ENCODE results near the gene GIT2.

GIT2 gene

GRCh38 chr12:110002676-110003515 is 6.7 kb upstream of the GIT2 start:
- TF ChIP-seq EZH2 (IDR thresholded peaks at IDR 0.05; ENCODE audit: borderline replicate concordance, low read depth, low read length, severe bottlenecking) (no peak), CTCF (IDR thresholded peaks at IDR 0.05; ENCODE audit: borderline replicate concordance, extremely low read depth, low read length, poor library complexity, severe bottlenecking) (no peak)
- DNase-seq (no peak), ATAC-seq (ENCODE audit: insufficient read depth, low read depth) (no peak)
- Histone ChIP-seq H3K36me3 (ENCODE audit: insufficient read depth, low read length) (peaks cover 12% of the 10 kb centered on the region), H3K27ac (ENCODE audit: low read length) (no peak overlapping the region), H3K9ac (ENCODE audit: low read depth, low read length) (no peak overlapping the region), H3K79me2 (ENCODE audit: insufficient read depth, low read length) (peaks cover 64% of the 10 kb centered on the region), H3K4me2 (ENCODE audit: insufficient read depth, low read length) (no peak overlapping the region), H3K27me3 (ENCODE audit: insufficient read depth, low read length, poor library complexity) (no peaks in the 10 kb centered on the region), H3K9me3 (ENCODE audit: insufficient read depth, low read length, severe bottlenecking) (no peaks in the 10 kb centered on the region), H2AFZ (ENCODE audit: low read depth, low read length) (no peak overlapping the region), H4K20me1 (ENCODE audit: insufficient read depth, low read length) (0 out of 2 replicates have a peak, but pooled peaks cover 9% of the 10 kb centered on the region), H3K4me3 (ENCODE audit: low read depth in 1 of 2, low read length in 2 of 2) (no peak overlapping the region), H3K4me1 (ENCODE audit: insufficient read depth, low read length) (peaks cover 32% of the 10 kb centered on the region)

GRCh38 chr12:110001596-110001995 is 5.4 kb upstream of the GIT2 start:
- H4K20me1 ChIP-seq (ENCODE audit: insufficient read depth, low read length): 0 out of 2 replicates have a peak, but pooled peaks cover 9% of the 10 kb centered on the region
- H3K4me1 ChIP-seq (ENCODE audit: insufficient read depth, low read length): peaks cover 36% of the 10 kb centered on the region
- no peak overlapping the region for H3K27ac ChIP-seq (ENCODE audit: low read length)
- H3K36me3 ChIP-seq (ENCODE audit: insufficient read depth, low read length): peaks cover 12% of the 10 kb centered on the region
- DNase-seq (no peak), ATAC-seq (ENCODE audit: insufficient read depth, low read depth) (no peak)
- no peak overlapping the region for H3K4me3 ChIP-seq (ENCODE audit: low read depth in 1 of 2, low read length in 2 of 2)
- no peak overlapping the region for H3K4me2 ChIP-seq (ENCODE audit: insufficient read depth, low read length)
- no peak for TF ChIP-seq EZH2 (IDR thresholded peaks at IDR 0.05; ENCODE audit: borderline replicate concordance, low read depth, low read length, severe bottlenecking)
- no peak for TF ChIP-seq CTCF (IDR thresholded peaks at IDR 0.05; ENCODE audit: borderline replicate concordance, extremely low read depth, low read length, poor library complexity, severe bottlenecking)
- no peaks in the 10 kb centered on the region for H3K27me3 ChIP-seq (ENCODE audit: insufficient read depth, low read length, poor library complexity)
- H2AFZ ChIP-seq (ENCODE audit: low read depth, low read length): no peak overlapping the region
- H3K9me3 ChIP-seq (ENCODE audit: insufficient read depth, low read length, severe bottlenecking): no peaks in the 10 kb centered on the region
- peaks cover 57% of the 10 kb centered on the region for H3K79me2 ChIP-seq (ENCODE audit: insufficient read depth, low read length)
- H3K9ac ChIP-seq (ENCODE audit: low read depth, low read length): no peak overlapping the region

GRCh38 chr12:109999983-110000505 is 3.9 kb upstream of the GIT2 start:
- H3K4me1 ChIP-seq (ENCODE audit: insufficient read depth, low read length): peaks cover 44% of the 10 kb centered on the region
- peaks cover 58% of the 10 kb centered on the region for H3K79me2 ChIP-seq (ENCODE audit: insufficient read depth, low read length)
- H3K36me3 ChIP-seq (ENCODE audit: insufficient read depth, low read length): peaks cover 12% of the 10 kb centered on the region
- peak overlapping the region; percentile 78 for H2AFZ ChIP-seq (ENCODE audit: low read depth, low read length)
- ATAC-seq (ENCODE audit: insufficient read depth, low read depth) (no peak), DNase-seq (peak; percentile 20)
- peak overlapping the region; percentile 95 for H3K4me2 ChIP-seq (ENCODE audit: insufficient read depth, low read length)
- peaks cover 13% of the 10 kb centered on the region; the same call in 1 of the 2 replicates for H4K20me1 ChIP-seq (ENCODE audit: insufficient read depth, low read length)
- H3K27ac ChIP-seq (ENCODE audit: low read length): peak overlapping the region; percentile 76; the same call in 1 of the 2 replicates
- no peaks in the 10 kb centered on the region for H3K27me3 ChIP-seq (ENCODE audit: insufficient read depth, low read length, poor library complexity)
- TF ChIP-seq EZH2 (IDR thresholded peaks at IDR 0.05; ENCODE audit: borderline replicate concordance, low read depth, low read length, severe bottlenecking) (no peak), CTCF (IDR thresholded peaks at IDR 0.05; ENCODE audit: borderline replicate concordance, extremely low read depth, low read length, poor library complexity, severe bottlenecking) (no peak)
- H3K9ac ChIP-seq (ENCODE audit: low read depth, low read length): peak overlapping the region; percentile 61
- peak overlapping the region; percentile 32 to 64; a peak in 3 of 4 replicates for H3K4me3 ChIP-seq (ENCODE audit: low read depth in 1 of 2, low read length in 2 of 2)
- no peaks in the 10 kb centered on the region for H3K9me3 ChIP-seq (ENCODE audit: insufficient read depth, low read length, severe bottlenecking)
